Tibial artery (tissue), 4 donors: Measurements from ENCODE around the gene UGT1A10.

ENCODE experiments used
- DNase-seq, 2 donors: peaks; one replicate each; pipeline ENCODE4 v3.0.0-alpha.2; 2019
- H3K27ac ChIP-seq, 2 donors: fragments of 200-600 bp; sonication (generic) in 1 of 2; 1 replicate in 1 of 2; 2 replicates in 1 of 2; pipeline ENCODE4 v1.5.1; 2018 to 2019; ENCODE audit warnings: mild to moderate bottlenecking in 1 of 2
- H3K27me3 ChIP-seq, 2 donors: fragments of 200-600 bp; sonication (generic) in 1 of 2; one replicate each; pipeline versions ENCODE4 v1.5.1 to v1.6.0; 2016 to 2019
- H3K36me3 ChIP-seq, 3 donors: fragments of 200-600 bp; sonication (generic) in 2 of 3; one replicate each; pipeline ENCODE4 v1.5.1; 2016 to 2019; ENCODE audit warnings: mild to moderate bottlenecking in 2 of 3
- H3K4me1 ChIP-seq, 4 donors: fragments of 200-600 bp; sonication (generic) in 2 of 4; 1 replicate in 3 of 4; 2 replicates in 1 of 4; pipeline ENCODE4 v1.5.1; 2016 to 2019
- H3K4me3 ChIP-seq, 2 donors: fragments of 200-600 bp; sonication (generic) in 1 of 2; 1 replicate in 1 of 2; 2 replicates in 1 of 2; pipeline ENCODE4 v1.5.1; 2018 to 2019; ENCODE audit warnings: mild to moderate bottlenecking in 2 of 2
- H3K9me3 ChIP-seq, 3 donors: fragments of 200-600 bp; sonication (generic) in 1 of 3; one replicate each; pipeline ENCODE4 v1.5.1; 2016 to 2019
- CTCF ChIP-seq, 2 experiments: fragments of 200-600 bp in 1 of 2; fragments of 450-650 bp in 1 of 2; IDR thresholded peaks; one replicate each; pipeline ENCODE4 v1.5.1; 2017 to 2019; ENCODE audit warnings: antibody characterized with exemption in 2 of 2, mild to moderate bottlenecking in 1 of 2, moderate library complexity in 1 of 2
- intact Hi-C: fragments of 100-400 bp; cut with DNase I; formaldehyde crosslinking; loops from one replicate; pipeline ENCODE4 v1.15.0; 2023; ENCODE audit warnings: low total_unique reads

Gene UGT1A10

GRCh38 chr2:233798335-233799086 lies 162.3 kb downstream of the UGT1A10 start:
- Histone ChIP-seq H3K27ac (no peak overlapping the region), H3K27me3 (no peaks in the 10 kb centered on the region), H3K36me3 (no peaks in the 10 kb centered on the region), H3K4me3 (no peak overlapping the region), H3K9me3 (no peaks in the 10 kb centered on the region), H3K4me1 (no peaks in the 10 kb centered on the region)
- intact Hi-C loops, result no loop called here
- no peak for TF ChIP-seq CTCF (IDR thresholded peaks at IDR 0.05)
- DNase-seq, result peak in 1 of 2 donors; percentile 48

- TF ChIP-seq CTCF (IDR thresholded peaks at IDR 0.05), result no peak
Observed at GRCh38 chr2:233799087-233799665, 162.9 kb downstream of the UGT1A10 start.

GRCh38 chr2:233799716-233800115 lies 163.5 kb downstream of the UGT1A10 start:
- Histone ChIP-seq H3K4me3 (no peak overlapping the region), H3K27ac (no peak overlapping the region), H3K36me3 (no peaks in the 10 kb centered on the region), H3K27me3 (no peaks in the 10 kb centered on the region), H3K9me3 (no peaks in the 10 kb centered on the region), H3K4me1 (no peaks in the 10 kb centered on the region)
- intact Hi-C loops, result no loop called here
- peak in 1 of 2 donors; percentile 40 for DNase-seq
- TF ChIP-seq CTCF (IDR thresholded peaks at IDR 0.05), result no peak

More at GRCh38 chr2:233799087-233799665, 162.9 kb downstream of the UGT1A10 start:
- H3K27me3 ChIP-seq, result no peaks in the 10 kb centered on the region
- no peaks in the 10 kb centered on the region for H3K4me1 ChIP-seq
- no peak overlapping the region for H3K27ac ChIP-seq
- H3K9me3 ChIP-seq, result no peaks in the 10 kb centered on the region
- H3K36me3 ChIP-seq, result no peaks in the 10 kb centered on the region
- peak in 1 of 2 donors; percentile 31 for DNase-seq
- H3K4me3 ChIP-seq, result no peak overlapping the region
- intact Hi-C loops, result no loop called here

- intact Hi-C loops, result no loop called here
- no peak overlapping the region for H3K27ac ChIP-seq
- H3K4me3 ChIP-seq, result no peak overlapping the region
- H3K36me3 ChIP-seq, result no peaks in the 10 kb centered on the region
- no peaks in the 10 kb centered on the region for H3K27me3 ChIP-seq
- H3K9me3 ChIP-seq, result no peaks in the 10 kb centered on the region
- H3K4me1 ChIP-seq, result no peaks in the 10 kb centered on the region
- TF ChIP-seq CTCF (IDR thresholded peaks at IDR 0.05), result no peak
- DNase-seq, result peak in 1 of 2 donors; percentile 15
Observed at GRCh38 chr2:233800208-233800607, 164.0 kb downstream of the UGT1A10 start.

- Histone ChIP-seq H3K27ac (no peak overlapping the region), H3K27me3 (no peaks in the 10 kb centered on the region), H3K36me3 (no peaks in the 10 kb centered on the region), H3K4me3 (no peak overlapping the region), H3K9me3 (no peaks in the 10 kb centered on the region), H3K4me1 (no peaks in the 10 kb centered on the region)
- intact Hi-C loops, result no loop called here
- DNase-seq, result peak in 1 of 2 donors; percentile 47
- TF ChIP-seq CTCF (IDR thresholded peaks at IDR 0.05), result no peak
Observed at GRCh38 chr2:233801357-233802131, 165.3 kb downstream of the UGT1A10 start.
